C4-2B (cell line): ENCODE measurements around the gene KRTAP23-1.

Experiments used
- CTCF ChIP-seq: fragments of 450-650 bp; conservative IDR thresholded peaks from 2 replicates; pipeline ENCODE4 v1.5.1; 2017; ENCODE audit warnings: mild to moderate bottlenecking
- ZFX ChIP-seq: fragments of 450-650 bp; IDR thresholded peaks from 2 replicates; pipeline ENCODE4 v1.6.1; 2017

DNA sequence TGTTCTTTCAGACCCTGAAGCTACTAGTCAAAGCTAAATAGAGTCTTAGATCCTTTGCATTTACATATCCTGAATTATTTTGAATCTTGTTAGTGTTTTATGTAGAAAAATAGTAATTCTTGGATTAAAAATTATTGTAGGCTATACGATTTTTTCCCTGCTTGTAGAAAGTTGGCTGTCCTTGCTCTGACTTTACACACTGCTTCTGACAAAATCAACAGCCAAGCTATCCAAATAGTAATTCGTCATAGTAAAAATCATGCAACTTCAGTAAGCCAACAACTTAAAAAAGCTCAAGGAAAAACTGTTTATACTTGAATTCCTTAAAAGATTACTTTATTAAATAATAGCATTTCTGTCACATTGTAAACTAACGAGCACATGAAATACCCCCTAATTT lies 7.5 kb upstream of the KRTAP23-1 start:
- no peak for TF ChIP-seq CTCF
- TF ChIP-seq ZFX: no peak
